SK-N-SH (cell line): ENCODE data around the gene TMEM184A. TPM values are rescaled to one million over a fixed set of nuclear protein-coding genes. Genes with fewer than 3 reads are reported as not detected.
"Not testable (repeated sequence)": the region's sequence is repeated elsewhere in the genome, so short reads cannot be mapped to it uniquely, and the experiment has no call there.

Source experiments
- CTCF ChIA-PET: fragments of 300-600, 350-600 bp; formaldehyde crosslinking; extraction: SDS; loops from one replicate; lab custom pipeline; 2021; lab: Yijun Ruan, JAX
- POLR2A ChIA-PET: fragments of 350-600 bp; sonication (Branson Sonifier 250); formaldehyde crosslinking; extraction: SDS; loops from one replicate; lab custom pipeline; 2020; ENCODE audit warnings: antibody characterized with exemption, inconsistent platforms; lab: Yijun Ruan, JAX
- DNase-seq: peaks from one replicate; pipeline ENCODE4 v3.0.0; 2012
- H2AFZ ChIP-seq: fragments of 200-600 bp; sonication (generic); 2 replicates; pipeline ENCODE4 v1.8.1; 2016; ENCODE audit warnings: antibody characterized with exemption, mild to moderate bottlenecking, low read depth
- H3F3A ChIP-seq: fragments of 200-600 bp; sonication (generic); replicated peaks from 2 replicates; pipeline ENCODE3; 2016; ENCODE audit warnings: antibody characterized with exemption, mild to moderate bottlenecking; ENCODE audit not compliant: insufficient read depth
- H3K27ac ChIP-seq, 2 experiments: fragments of 200-500 bp in 1 of 2; fragments of 200-600 bp in 1 of 2; sonication (Bioruptor generic) in 1 of 2; sonication (generic), shearing (Covaris generic) in 1 of 2; 2 replicates each; pipeline versions ENCODE4 v1.5.1 to v1.6.1; 2014 to 2016; ENCODE audit warnings: low read depth in 2 of 2, inconsistent platforms in 1 of 2, low read length in 1 of 2, mild to moderate bottlenecking in 1 of 2, mixed read lengths in 1 of 2
- H3K27me3 ChIP-seq: fragments of 200-600 bp; sonication (generic), shearing (Covaris generic); 2 replicates; pipeline ENCODE4 v1.6.1; 2016; ENCODE audit warnings: mixed run types; ENCODE audit not compliant: insufficient read depth
- H3K36me3 ChIP-seq, 2 experiments: fragments of 200-500 bp in 1 of 2; fragments of 200-600 bp in 1 of 2; sonication (Bioruptor generic) in 1 of 2; sonication (generic) in 1 of 2; replicated peaks in 1 of 2; 2 replicates each; pipeline versions ENCODE3 to v1.5.1; 2014 to 2016; ENCODE audit warnings: low read length in 1 of 2, mild to moderate bottlenecking in 1 of 2; ENCODE audit not compliant: insufficient read depth in 2 of 2, control insufficient read depth in 1 of 2
- H3K4me1 ChIP-seq, 2 experiments: fragments of 200-500 bp in 1 of 2; fragments of 200-600 bp in 1 of 2; sonication (Bioruptor generic) in 1 of 2; sonication (generic), shearing (Covaris generic) in 1 of 2; 2 replicates each; pipeline versions ENCODE4 v1.5.1 to v1.6.1; 2014 to 2016; ENCODE audit warnings: low read depth in 1 of 2, low read length in 1 of 2, mixed run types in 1 of 2; ENCODE audit not compliant: insufficient read depth in 2 of 2, control insufficient read depth in 1 of 2
- H3K4me2 ChIP-seq: fragments of 200-600 bp; sonication (generic), shearing (Covaris generic); 2 replicates; pipeline ENCODE4 v1.6.1; 2017; ENCODE audit warnings: mixed run types
- H3K4me3 ChIP-seq, 2 experiments: fragments of 200-500 bp in 1 of 2; fragments of 200-600 bp in 1 of 2; sonication (Bioruptor generic) in 1 of 2; sonication (generic), shearing (Covaris generic) in 1 of 2; 2 replicates each; pipeline versions ENCODE4 v1.5.1 to v1.8.1; 2014 to 2016; ENCODE audit warnings: low read depth in 2 of 2, inconsistent platforms in 1 of 2, low read length in 1 of 2, mild to moderate bottlenecking in 1 of 2, mixed read lengths in 1 of 2, moderate library complexity in 1 of 2
- H3K79me2 ChIP-seq: fragments of 200-600 bp; sonication (generic); 2 replicates; pipeline ENCODE4 v1.8.1; 2017; ENCODE audit warnings: mild to moderate bottlenecking; ENCODE audit not compliant: insufficient read depth
- H3K9ac ChIP-seq: fragments of 200-600 bp; sonication (generic); 2 replicates; pipeline ENCODE4 v1.6.1; 2017; ENCODE audit warnings: mixed run types
- H3K9me2 ChIP-seq: fragments of 200-600 bp; sonication (generic); 2 replicates; pipeline ENCODE4 v1.6.1; 2017; ENCODE audit warnings: mixed run types
- H3K9me3 ChIP-seq: fragments of 200-600 bp; sonication (generic); 2 replicates; pipeline ENCODE4 v1.6.1; 2017; ENCODE audit warnings: mixed run types, mild to moderate bottlenecking, moderate library complexity
- H4K20me1 ChIP-seq: fragments of 200-600 bp; sonication (generic); 2 replicates; pipeline ENCODE4 v1.6.1; 2017; ENCODE audit warnings: mild to moderate bottlenecking, mixed run types; ENCODE audit not compliant: insufficient read depth
- CHD2 ChIP-seq: fragments of 150-350 bp; IDR thresholded peaks from 2 replicates; pipeline ENCODE4 v1.6.1; 2018; ENCODE audit warnings: low read length; ENCODE audit not compliant: partially characterized antibody
- ELF1 ChIP-seq: IDR thresholded peaks from 2 replicates; pipeline ENCODE4 v1.4.0; 2012
- EP300 ChIP-seq, 2 experiments: IDR thresholded peaks; 2 replicates each; pipeline versions ENCODE4 v1.4.0 to v1.6.1; 2012; ENCODE audit warnings: borderline replicate concordance in 1 of 2, low read depth in 1 of 2, low read length in 1 of 2
- EZH2phosphoT487 ChIP-seq: fragments of 200-600 bp; sonication (generic); IDR thresholded peaks from 2 replicates; pipeline ENCODE4 v1.6.1; 2017; ENCODE audit warnings: low read depth, mixed run types, mild to moderate bottlenecking, antibody characterized with exemption, moderate library complexity, borderline replicate concordance
- FOXJ3 ChIP-seq: sonication (generic); formaldehyde crosslinking; IDR thresholded peaks from 2 replicates; pipeline ENCODE4 v1.5.1; 2020; ENCODE audit warnings: mild to moderate bottlenecking, missing genetic modification reagents
- FOXM1 ChIP-seq: IDR thresholded peaks from 2 replicates; pipeline ENCODE4 v1.4.0; 2012; ENCODE audit warnings: low read depth, mild to moderate bottlenecking
- GATA2 ChIP-seq: sonication (generic); formaldehyde crosslinking; IDR thresholded peaks from 2 replicates; pipeline ENCODE4 v1.5.0; 2020; ENCODE audit warnings: mild to moderate bottlenecking, missing genetic modification reagents
- IRF3 ChIP-seq: fragments of 150-350 bp; IDR thresholded peaks from 2 replicates; pipeline ENCODE4 v1.6.1; 2016; ENCODE audit warnings: mild to moderate bottlenecking, low read depth, low read length
- JUND ChIP-seq: IDR thresholded peaks from 2 replicates; pipeline ENCODE4 v1.4.0; 2012
- MAX ChIP-seq: IDR thresholded peaks from 2 replicates; pipeline ENCODE4 v1.4.0; 2012; ENCODE audit warnings: low read depth
- MEF2A ChIP-seq: IDR thresholded peaks from 2 replicates; pipeline ENCODE4 v1.4.0; 2012; ENCODE audit warnings: low read depth, borderline replicate concordance
- NFIC ChIP-seq: IDR thresholded peaks from 2 replicates; pipeline ENCODE4 v1.4.0; 2012; ENCODE audit warnings: borderline replicate concordance
- NRF1 ChIP-seq: IDR thresholded peaks from 2 replicates; pipeline ENCODE4 v1.6.1; 2012; ENCODE audit warnings: low read depth, mild to moderate bottlenecking, low read length
- PBX3 ChIP-seq: IDR thresholded peaks from 2 replicates; pipeline ENCODE4; 2012
- POLR2AphosphoS5 ChIP-seq: IDR thresholded peaks from 2 replicates; pipeline ENCODE4 v1.6.1; 2012; ENCODE audit warnings: low read depth, low read length
- RFX5 ChIP-seq: IDR thresholded peaks from 2 replicates; pipeline ENCODE4 v1.6.1; 2012; ENCODE audit warnings: mild to moderate bottlenecking, improper control_type of control experiment, low read length
- SMC3 ChIP-seq: IDR thresholded peaks from 2 replicates; pipeline ENCODE4 v1.6.1; 2012; ENCODE audit warnings: low read depth, low read length, improper control_type of control experiment
- TAF1 ChIP-seq: IDR thresholded peaks from 2 replicates; pipeline ENCODE4 v1.6.1; 2012; ENCODE audit warnings: low read depth, mild to moderate bottlenecking, low read length, moderate library complexity, borderline replicate concordance
- USF1 ChIP-seq: IDR thresholded peaks from 2 replicates; pipeline ENCODE4 v1.4.0; 2012; ENCODE audit warnings: low read depth, borderline replicate concordance
- ZBTB33 ChIP-seq: IDR thresholded peaks from 2 replicates; pipeline ENCODE4 v1.4.0; 2012; ENCODE audit warnings: low read depth, borderline replicate concordance
- WGBS: methylation state at CpG from one replicate; pipeline ENCODE4 v1.1.6; 2017; ENCODE audit warnings: low lambda C conversion rate; 5-methylcytosine and 5-hydroxymethylcytosine counted together
- polyA plus RNA-seq, 3 experiments: library from polyadenylated mRNA; depleted of rRNA; stranded (reverse); fragments of >200 nt; gene quantifications; 2 replicates each; pipeline ENCODE4 v1.2.3, GENCODE V29; 2012

TMEM184A gene
- polyA plus RNA-seq, 1 of the 3 experiments (the other 2 are of a cell fraction): 1.5 TPM

GRCh38 chr7:1516586-1517251, 39.3 kb downstream of the TMEM184A start:
- Histone ChIP-seq H3K36me3 (no peaks in the 10 kb centered on the region), H3K27ac (no peak overlapping the region), H3K4me1 (peaks cover 0 to 4% of the 10 kb centered on the region in 2 experiments; a peak in 1 of 4 replicates), H3F3A (no peaks in the 10 kb centered on the region), H4K20me1 (no peaks in the 10 kb centered on the region), H3K4me3 (no peak overlapping the region), H3K9me2 (no peaks in the 10 kb centered on the region), H3K9me3 (no peaks in the 10 kb centered on the region), H3K4me2 (no peak overlapping the region), H3K27me3 (no peaks in the 10 kb centered on the region), H2AFZ (no peak overlapping the region), H3K9ac (no peak overlapping the region), H3K79me2 (no peaks in the 10 kb centered on the region)
- WGBS: 65% methylated on average over 14 of the region's 18 CpGs
- no peak for DNase-seq
- POLR2A ChIA-PET: no interaction called here
- TF ChIP-seq TAF1 (no peak), EZH2phosphoT487 (no peak), IRF3 (no peak), FOXM1 (no peak), SMC3 (no peak), POLR2AphosphoS5 (no peak), RFX5 (no peak), GATA2 (CRISPR knock-in tag) (no peak), NFIC (no peak), ZBTB33 (no peak), PBX3 (no peak), ELF1 (no peak), MEF2A (no peak), MAX (no peak), NRF1 (no peak), FOXJ3 (CRISPR knock-in tag) (no peak), CHD2 (no peak), USF1 (no peak), EP300 (IDR thresholded peaks at IDR 0.05; ENCODE audit: borderline replicate concordance in 1 of 2, low read depth in 1 of 2, low read length in 1 of 2) (no peak), JUND (no peak)
- CTCF ChIA-PET: interaction anchor here (0.6 to 3.6 kb wide), 2 partner anchors 11 to 576 kb away, joined by 3 to 18 read pairs; no protein-coding TSS in a partner anchor

- H3K9me3 ChIP-seq, H3K27me3 ChIP-seq, DNase-seq, H3K79me2 ChIP-seq, H3K4me2 ChIP-seq, H3K4me1 ChIP-seq, H2AFZ ChIP-seq, H3F3A ChIP-seq, H3K9me2 ChIP-seq, H4K20me1 ChIP-seq, H3K36me3 ChIP-seq, H3K27ac ChIP-seq, H3K4me3 ChIP-seq, H3K9ac ChIP-seq, POLR2A ChIA-PET: not testable (repeated sequence)
- WGBS: 89% methylated on average over 17 of the region's 17 CpGs
- CTCF ChIA-PET: interaction anchor here (0.9 to 3.6 kb wide), 4 partner anchors 10 to 332 kb away, joined by 3 to 18 read pairs (median 4); no protein-coding TSS in a partner anchor
Measured at GRCh38 chr7:1515509-1515967, 40.5 kb downstream of the TMEM184A start.
